HG03342 (cell line): ENCODE measurements around the gene ZSCAN20.

ENCODE experiments used
- ATAC-seq: cut with Tn5 transposase; IDR thresholded peaks from one replicate; pipeline ENCODE4 v1.9.1; 2021; ENCODE audit warnings: mild to moderate bottlenecking, moderate library complexity; ENCODE audit not compliant: unreplicated experiment

ZSCAN20 gene

DNA sequence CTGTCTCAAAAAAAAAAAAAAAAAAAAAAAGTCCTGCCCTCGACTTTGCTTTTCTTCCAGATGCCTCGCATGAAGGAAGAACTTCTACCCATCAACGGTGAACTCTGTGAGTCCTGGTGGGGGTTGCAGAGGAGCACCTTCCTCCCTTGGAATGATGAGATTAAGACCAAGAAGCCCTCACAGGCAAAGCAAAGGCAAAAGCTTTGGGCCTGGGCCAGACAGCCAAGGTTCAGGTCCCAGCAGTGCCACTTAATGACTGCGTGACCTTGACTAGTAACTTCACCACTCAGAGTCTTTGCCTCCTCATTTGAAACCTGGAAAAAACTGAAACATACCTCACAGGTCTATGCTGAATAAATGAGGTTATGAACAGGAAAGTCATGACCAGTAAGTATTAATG lies 55.5 kb downstream of the ZSCAN20 start:
- ATAC-seq, result no peak

DNA sequence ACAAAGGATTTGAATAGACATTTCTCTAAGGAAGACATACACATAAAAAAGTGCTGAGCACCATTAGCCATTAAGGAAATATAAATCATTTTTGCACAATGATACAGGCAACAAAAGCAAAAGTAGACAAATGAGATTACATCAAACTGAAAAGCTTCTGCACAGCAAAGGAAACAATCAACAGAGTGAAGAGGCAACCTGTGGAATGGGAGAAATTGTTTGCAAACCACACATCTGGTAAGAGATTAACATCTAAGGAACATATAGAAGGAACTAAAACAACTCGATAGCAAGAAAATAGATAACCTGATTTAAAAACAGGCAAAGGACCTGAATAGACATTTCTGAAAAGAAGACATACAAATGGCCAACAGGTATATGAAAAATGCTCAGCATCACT lies 57.5 kb downstream of the ZSCAN20 start:
- ATAC-seq, result no peak

GRCh38 chr1:33532250-33532649 lies 59.8 kb downstream of the ZSCAN20 start:
- ATAC-seq, result no peak

- ATAC-seq, result no peak
These were observed 60.5 kb downstream of the ZSCAN20 start for GRCh38 chr1:33532936-33533335.

GRCh38 chr1:33535334-33535733 lies 62.9 kb downstream of the ZSCAN20 start:
- no peak for ATAC-seq

DNA sequence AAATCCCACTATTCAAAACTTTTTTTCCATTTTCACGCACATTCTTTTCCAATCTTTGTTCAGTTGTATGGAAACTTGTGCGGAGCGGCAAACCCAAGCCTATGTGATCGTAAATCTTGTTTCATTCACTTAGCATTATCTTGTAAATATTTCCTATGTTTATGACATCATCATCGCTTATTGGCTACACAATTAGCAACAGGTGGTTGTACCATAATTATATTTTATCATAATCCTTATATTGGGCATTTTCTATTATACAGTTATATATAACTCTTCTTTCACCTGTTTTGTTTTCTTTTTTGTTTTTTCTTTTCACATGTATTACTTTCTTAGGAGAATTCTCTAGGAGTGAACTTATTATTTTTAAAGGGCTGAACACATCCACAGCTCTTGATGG lies 65.4 kb downstream of the ZSCAN20 start:
- no peak for ATAC-seq

DNA sequence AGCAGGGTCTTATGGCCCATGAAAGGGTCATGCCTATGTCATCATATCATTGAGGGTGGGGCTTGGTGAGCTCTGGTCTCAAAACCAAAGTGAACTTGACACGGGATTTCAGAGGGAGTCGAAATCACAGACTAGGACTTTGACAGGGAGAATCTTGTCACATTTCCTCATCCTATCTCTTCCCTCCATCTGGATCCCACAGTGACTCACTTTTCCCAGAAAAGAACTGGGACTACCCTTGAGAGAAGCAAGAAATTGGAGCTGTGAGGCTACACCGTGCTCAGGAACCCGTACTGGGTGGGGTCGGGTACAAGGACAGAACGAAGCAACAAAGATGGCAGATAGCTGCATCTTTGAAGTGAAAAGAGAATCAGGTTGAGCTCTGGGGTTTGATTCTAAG lies 69.5 kb downstream of the ZSCAN20 start:
- ATAC-seq, result no peak
